HL-60 (cell line): ENCODE results near the gene RIC8B.

Source experiments
- GABPA ChIP-seq: IDR thresholded peaks from 2 replicates; pipeline ENCODE4 v1.6.1; 2012; ENCODE audit warnings: low read depth
- POLR2AphosphoS5 ChIP-seq: IDR thresholded peaks from 2 replicates; pipeline ENCODE4 v1.6.1; 2012; ENCODE audit warnings: low read depth
- SPI1 ChIP-seq: IDR thresholded peaks from 2 replicates; pipeline ENCODE4 v1.6.1; 2012; ENCODE audit warnings: low read depth, mild to moderate bottlenecking, borderline replicate concordance
- TF ChIP-seq, protein P1 (sequence below): IDR thresholded peaks from one replicate; pipeline ENCODE4 v1.5.1; 2011; ENCODE audit warnings: low read length, control low read depth, inconsistent platforms; ENCODE audit not compliant: insufficient read depth
- TF ChIP-seq, protein P2 (sequence below): IDR thresholded peaks from 2 replicates; pipeline ENCODE4 v1.6.1; 2012; ENCODE audit warnings: low read depth; ENCODE audit not compliant: insufficient replicate concordance

DNA sequence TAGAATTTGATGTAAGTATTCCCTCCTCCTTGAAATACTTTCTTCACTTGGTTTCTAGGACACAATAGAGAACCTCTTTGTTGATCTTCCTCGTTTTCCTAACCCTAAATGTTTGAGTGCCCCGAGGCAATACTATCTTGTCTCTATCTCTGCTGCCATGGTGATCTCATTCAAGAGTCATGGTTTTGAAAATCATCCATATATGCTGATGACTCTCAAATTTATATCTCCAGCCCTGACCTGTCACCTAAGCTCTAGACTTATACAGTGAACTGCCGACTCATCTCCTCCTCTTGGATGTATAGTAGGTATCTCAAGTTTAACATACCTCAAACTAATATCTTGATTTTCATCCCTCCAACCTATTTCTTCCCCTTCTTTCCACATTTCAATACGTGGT, 71.4 kb downstream of the RIC8B start:
- TF ChIP-seq, protein P1, sequence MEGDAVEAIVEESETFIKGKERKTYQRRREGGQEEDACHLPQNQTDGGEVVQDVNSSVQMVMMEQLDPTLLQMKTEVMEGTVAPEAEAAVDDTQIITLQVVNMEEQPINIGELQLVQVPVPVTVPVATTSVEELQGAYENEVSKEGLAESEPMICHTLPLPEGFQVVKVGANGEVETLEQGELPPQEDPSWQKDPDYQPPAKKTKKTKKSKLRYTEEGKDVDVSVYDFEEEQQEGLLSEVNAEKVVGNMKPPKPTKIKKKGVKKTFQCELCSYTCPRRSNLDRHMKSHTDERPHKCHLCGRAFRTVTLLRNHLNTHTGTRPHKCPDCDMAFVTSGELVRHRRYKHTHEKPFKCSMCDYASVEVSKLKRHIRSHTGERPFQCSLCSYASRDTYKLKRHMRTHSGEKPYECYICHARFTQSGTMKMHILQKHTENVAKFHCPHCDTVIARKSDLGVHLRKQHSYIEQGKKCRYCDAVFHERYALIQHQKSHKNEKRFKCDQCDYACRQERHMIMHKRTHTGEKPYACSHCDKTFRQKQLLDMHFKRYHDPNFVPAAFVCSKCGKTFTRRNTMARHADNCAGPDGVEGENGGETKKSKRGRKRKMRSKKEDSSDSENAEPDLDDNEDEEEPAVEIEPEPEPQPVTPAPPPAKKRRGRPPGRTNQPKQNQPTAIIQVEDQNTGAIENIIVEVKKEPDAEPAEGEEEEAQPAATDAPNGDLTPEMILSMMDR: no peak
- no peak for TF ChIP-seq SPI1
- no peak for TF ChIP-seq POLR2AphosphoS5
- TF ChIP-seq, protein P2, sequence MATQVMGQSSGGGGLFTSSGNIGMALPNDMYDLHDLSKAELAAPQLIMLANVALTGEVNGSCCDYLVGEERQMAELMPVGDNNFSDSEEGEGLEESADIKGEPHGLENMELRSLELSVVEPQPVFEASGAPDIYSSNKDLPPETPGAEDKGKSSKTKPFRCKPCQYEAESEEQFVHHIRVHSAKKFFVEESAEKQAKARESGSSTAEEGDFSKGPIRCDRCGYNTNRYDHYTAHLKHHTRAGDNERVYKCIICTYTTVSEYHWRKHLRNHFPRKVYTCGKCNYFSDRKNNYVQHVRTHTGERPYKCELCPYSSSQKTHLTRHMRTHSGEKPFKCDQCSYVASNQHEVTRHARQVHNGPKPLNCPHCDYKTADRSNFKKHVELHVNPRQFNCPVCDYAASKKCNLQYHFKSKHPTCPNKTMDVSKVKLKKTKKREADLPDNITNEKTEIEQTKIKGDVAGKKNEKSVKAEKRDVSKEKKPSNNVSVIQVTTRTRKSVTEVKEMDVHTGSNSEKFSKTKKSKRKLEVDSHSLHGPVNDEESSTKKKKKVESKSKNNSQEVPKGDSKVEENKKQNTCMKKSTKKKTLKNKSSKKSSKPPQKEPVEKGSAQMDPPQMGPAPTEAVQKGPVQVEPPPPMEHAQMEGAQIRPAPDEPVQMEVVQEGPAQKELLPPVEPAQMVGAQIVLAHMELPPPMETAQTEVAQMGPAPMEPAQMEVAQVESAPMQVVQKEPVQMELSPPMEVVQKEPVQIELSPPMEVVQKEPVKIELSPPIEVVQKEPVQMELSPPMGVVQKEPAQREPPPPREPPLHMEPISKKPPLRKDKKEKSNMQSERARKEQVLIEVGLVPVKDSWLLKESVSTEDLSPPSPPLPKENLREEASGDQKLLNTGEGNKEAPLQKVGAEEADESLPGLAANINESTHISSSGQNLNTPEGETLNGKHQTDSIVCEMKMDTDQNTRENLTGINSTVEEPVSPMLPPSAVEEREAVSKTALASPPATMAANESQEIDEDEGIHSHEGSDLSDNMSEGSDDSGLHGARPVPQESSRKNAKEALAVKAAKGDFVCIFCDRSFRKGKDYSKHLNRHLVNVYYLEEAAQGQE: no peak
- TF ChIP-seq GABPA: no peak
